ENCODE data around the gene FGF19.

DNA sequence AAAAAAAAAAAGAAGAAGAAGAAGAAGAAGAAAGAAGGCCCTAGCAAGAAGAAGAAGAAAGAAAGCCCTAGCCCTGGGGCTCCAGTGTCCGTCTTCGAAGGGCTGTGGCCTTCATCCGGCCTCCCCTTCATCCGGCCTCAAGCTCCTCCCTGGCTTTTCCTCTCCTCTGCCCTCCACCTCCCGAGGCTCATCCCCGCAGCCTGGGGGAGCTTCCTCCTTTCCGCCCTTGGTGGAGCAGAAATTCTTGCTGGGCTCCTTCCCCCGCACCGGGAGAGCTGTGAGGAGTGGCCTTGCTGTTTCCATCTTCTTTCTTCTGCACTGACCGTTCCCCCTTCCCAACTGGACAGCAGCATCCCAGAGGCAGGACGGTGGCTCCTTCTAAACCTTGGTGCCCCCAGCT lies 19.2 kb downstream of the FGF19 start:
- no peak for TF ChIP-seq CTCF (IDR thresholded peaks at IDR 0.05)
- TF ChIP-seq POLR2A (IDR thresholded peaks at IDR 0.05), result no peak
